Measurements from ENCODE around the gene SETBP1. TPM values are rescaled to one million over a fixed set of nuclear protein-coding genes. Genes with fewer than 3 reads are reported as not detected.

Gene SETBP1
- total RNA-seq, 2 donors from 2014 or later = 17.3 to 20.1 TPM

- Histone ChIP-seq H3K36me3 (ENCODE audit: control insufficient read depth, insufficient read depth, low read length) (no peaks in the 10 kb centered on the region), H3K4me3 (ENCODE audit: low read length) (no peak overlapping the region), H3K27ac (ENCODE audit: low read depth, low read length) (no peak overlapping the region), H3K9me3 (ENCODE audit: control insufficient read depth, low read length) (no peaks in the 10 kb centered on the region), H3K9ac (ENCODE audit: extremely low read depth, low read length, poor library complexity, severe bottlenecking) (no peak overlapping the region), H3K4me1 (ENCODE audit: control insufficient read depth, insufficient read depth, low read length) (no peaks in the 10 kb centered on the region), H3K27me3 (ENCODE audit: control insufficient read depth, insufficient read depth, low read length, poor library complexity, severe bottlenecking) (no peaks in the 10 kb centered on the region)
- Mint-ChIP-seq H3K9me3 (no peaks in the 10 kb centered on the region), H3K27me3 (ENCODE audit: insufficient read depth) (no peaks in the 10 kb centered on the region), H3K4me3 (no peak overlapping the region), H3K27ac (no peak overlapping the region), H3K36me3 (ENCODE audit: low read depth) (no peaks in the 10 kb centered on the region), H3K4me1 (no peaks in the 10 kb centered on the region)
- WGBS, 2 experiments (ENCODE audit: insufficient coverage in 1 of 2, insufficient read length in 1 of 2) = 92% methylated on average over 3 to 5 of the region's 5 CpGs
- no peak for DNase-seq
- no peak for TF ChIP-seq CTCF (conservative IDR thresholded peaks at IDR 0.05)
These were observed 329.1 kb downstream of the SETBP1 start for GRCh38 chr18:45009756-45010155.

- WGBS, 2 experiments (ENCODE audit: insufficient coverage in 1 of 2, insufficient read length in 1 of 2) = 93 to 98% methylated on average over 3 of the region's 3 CpGs
- no peak overlapping the region for H3K27ac Mint-ChIP-seq
- H3K9me3 Mint-ChIP-seq = no peaks in the 10 kb centered on the region
- no peak overlapping the region for H3K4me3 Mint-ChIP-seq
- Histone ChIP-seq H3K27ac (ENCODE audit: low read depth, low read length) (no peak overlapping the region), H3K4me1 (ENCODE audit: control insufficient read depth, insufficient read depth, low read length) (peaks cover 4% of the 10 kb centered on the region), H3K9me3 (ENCODE audit: control insufficient read depth, low read length) (no peaks in the 10 kb centered on the region), H3K4me3 (ENCODE audit: low read length) (no peak overlapping the region), H3K9ac (ENCODE audit: extremely low read depth, low read length, poor library complexity, severe bottlenecking) (no peak overlapping the region), H3K36me3 (ENCODE audit: control insufficient read depth, insufficient read depth, low read length) (no peaks in the 10 kb centered on the region), H3K27me3 (ENCODE audit: control insufficient read depth, insufficient read depth, low read length, poor library complexity, severe bottlenecking) (no peaks in the 10 kb centered on the region)
- no peak for DNase-seq
- H3K4me1 Mint-ChIP-seq = peaks cover 16% of the 10 kb centered on the region
- H3K36me3 Mint-ChIP-seq (ENCODE audit: low read depth) = no peaks in the 10 kb centered on the region
- H3K27me3 Mint-ChIP-seq (ENCODE audit: insufficient read depth) = peaks cover 4% of the 10 kb centered on the region
- no peak for TF ChIP-seq CTCF (conservative IDR thresholded peaks at IDR 0.05)
These were observed 331.6 kb downstream of the SETBP1 start for GRCh38 chr18:45012286-45012685.

GRCh38 chr18:45014047-45014501 is 333.4 kb downstream of the SETBP1 start:
- H3K9me3 Mint-ChIP-seq = no peaks in the 10 kb centered on the region
- DNase-seq = peak; percentile 70
- peaks cover 7% of the 10 kb centered on the region for H3K4me1 ChIP-seq (ENCODE audit: control insufficient read depth, insufficient read depth, low read length)
- no peak overlapping the region for H3K27ac Mint-ChIP-seq
- H3K27me3 Mint-ChIP-seq (ENCODE audit: insufficient read depth) = peaks cover 13% of the 10 kb centered on the region
- H3K9ac ChIP-seq (ENCODE audit: extremely low read depth, low read length, poor library complexity, severe bottlenecking) = no peak overlapping the region
- H3K36me3 ChIP-seq (ENCODE audit: control insufficient read depth, insufficient read depth, low read length) = no peaks in the 10 kb centered on the region
- 80 to 88% methylated on average over 2 of the region's 2 CpGs for WGBS, 2 experiments (ENCODE audit: insufficient coverage in 1 of 2, insufficient read length in 1 of 2)
- H3K27me3 ChIP-seq (ENCODE audit: control insufficient read depth, insufficient read depth, low read length, poor library complexity, severe bottlenecking) = no peaks in the 10 kb centered on the region
- no peak overlapping the region for H3K4me3 ChIP-seq (ENCODE audit: low read length)
- H3K4me1 Mint-ChIP-seq = peaks cover 26% of the 10 kb centered on the region
- H3K27ac ChIP-seq (ENCODE audit: low read depth, low read length) = peak overlapping the region; percentile 26
- peak; percentile 60 for TF ChIP-seq CTCF (conservative IDR thresholded peaks at IDR 0.05)
- H3K36me3 Mint-ChIP-seq (ENCODE audit: low read depth) = no peaks in the 10 kb centered on the region
- no peaks in the 10 kb centered on the region for H3K9me3 ChIP-seq (ENCODE audit: control insufficient read depth, low read length)
- H3K4me3 Mint-ChIP-seq = no peak overlapping the region

Measured in endodermal cell (in vitro differentiated cells).